Measurements from ENCODE around the gene DCLK1.

DCLK1 gene

DNA sequence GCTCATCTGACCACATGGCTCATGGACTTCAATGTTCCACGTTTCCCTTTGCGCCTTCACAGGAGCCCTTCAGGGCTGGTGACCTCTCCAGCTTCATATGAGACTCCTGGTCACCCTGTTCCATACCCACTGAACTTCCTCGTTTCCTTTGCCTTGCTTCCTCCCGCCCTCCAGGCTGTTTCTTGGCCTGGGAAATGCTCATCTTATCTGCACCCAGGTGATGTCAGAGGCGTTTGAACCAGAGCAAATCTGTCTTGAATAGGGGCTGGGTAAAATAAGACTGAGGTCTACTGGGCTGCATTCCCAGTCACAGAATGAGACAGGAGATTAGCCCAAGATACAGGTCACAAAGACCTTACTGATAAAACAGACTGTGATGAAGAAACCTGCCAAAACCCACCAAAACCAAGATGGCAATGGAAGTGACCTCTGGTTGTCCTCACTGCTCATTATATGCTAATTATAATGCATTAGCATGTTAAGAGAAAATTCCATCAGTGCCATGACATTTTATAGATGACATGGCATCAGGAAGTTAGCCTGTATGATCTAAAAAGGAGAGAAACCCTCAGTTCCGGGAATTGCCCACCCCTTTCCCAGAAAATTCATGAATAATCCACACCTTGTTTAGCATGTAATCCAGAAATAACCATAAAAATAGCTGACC, 102.7 kb downstream of the DCLK1 start:
- no peaks in the 10 kb centered on the region for H3K36me3 ChIP-seq (ENCODE audit: insufficient read depth)
- H3K4me2 ChIP-seq, result no peak overlapping the region
- no peaks in the 10 kb centered on the region for H4K20me1 ChIP-seq (ENCODE audit: insufficient read depth)
- H3K27me3 ChIP-seq (ENCODE audit: insufficient read depth, low read depth), result no peaks in the 10 kb centered on the region
- no peak overlapping the region for H3K27ac ChIP-seq
- no peaks in the 10 kb centered on the region for H3K79me2 ChIP-seq (ENCODE audit: insufficient read depth, low read depth)
- no peaks in the 10 kb centered on the region for H3K4me1 ChIP-seq (ENCODE audit: low read depth, poor library complexity, severe bottlenecking)
- no peak overlapping the region for H2AFZ ChIP-seq (ENCODE audit: low read depth)
- no peak overlapping the region for H3K4me3 ChIP-seq (IDR thresholded peaks at IDR 0.05; ENCODE audit: insufficient read depth, low read depth, low read length)
- no peak overlapping the region for H3K9ac ChIP-seq
- TF ChIP-seq, protein P1, sequence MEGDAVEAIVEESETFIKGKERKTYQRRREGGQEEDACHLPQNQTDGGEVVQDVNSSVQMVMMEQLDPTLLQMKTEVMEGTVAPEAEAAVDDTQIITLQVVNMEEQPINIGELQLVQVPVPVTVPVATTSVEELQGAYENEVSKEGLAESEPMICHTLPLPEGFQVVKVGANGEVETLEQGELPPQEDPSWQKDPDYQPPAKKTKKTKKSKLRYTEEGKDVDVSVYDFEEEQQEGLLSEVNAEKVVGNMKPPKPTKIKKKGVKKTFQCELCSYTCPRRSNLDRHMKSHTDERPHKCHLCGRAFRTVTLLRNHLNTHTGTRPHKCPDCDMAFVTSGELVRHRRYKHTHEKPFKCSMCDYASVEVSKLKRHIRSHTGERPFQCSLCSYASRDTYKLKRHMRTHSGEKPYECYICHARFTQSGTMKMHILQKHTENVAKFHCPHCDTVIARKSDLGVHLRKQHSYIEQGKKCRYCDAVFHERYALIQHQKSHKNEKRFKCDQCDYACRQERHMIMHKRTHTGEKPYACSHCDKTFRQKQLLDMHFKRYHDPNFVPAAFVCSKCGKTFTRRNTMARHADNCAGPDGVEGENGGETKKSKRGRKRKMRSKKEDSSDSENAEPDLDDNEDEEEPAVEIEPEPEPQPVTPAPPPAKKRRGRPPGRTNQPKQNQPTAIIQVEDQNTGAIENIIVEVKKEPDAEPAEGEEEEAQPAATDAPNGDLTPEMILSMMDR (conservative IDR thresholded peaks at IDR 0.05; ENCODE audit: low read depth, low read length), result no peak

DNA sequence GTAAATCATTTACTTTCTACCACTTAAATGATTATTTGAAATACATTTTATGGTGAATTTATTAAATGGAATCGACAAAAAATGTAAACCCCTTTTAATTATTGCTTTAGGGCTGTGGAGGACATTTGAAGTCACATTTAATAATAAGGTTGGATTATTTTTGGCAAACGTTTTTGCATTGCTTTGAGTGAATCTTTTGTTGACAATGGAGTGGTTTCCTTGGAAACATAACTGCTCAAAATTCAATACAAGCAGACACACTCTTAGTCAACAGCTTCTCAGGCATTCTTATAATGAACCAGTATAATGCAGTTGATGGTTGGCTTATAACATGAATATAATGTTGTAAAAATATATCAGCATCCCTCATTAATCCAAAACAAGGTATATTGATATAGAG, 104.7 kb downstream of the DCLK1 start:
- H3K27ac ChIP-seq, result no peak overlapping the region
- no peaks in the 10 kb centered on the region for H3K79me2 ChIP-seq (ENCODE audit: insufficient read depth, low read depth)
- no peaks in the 10 kb centered on the region for H3K4me1 ChIP-seq (ENCODE audit: low read depth, poor library complexity, severe bottlenecking)
- no peaks in the 10 kb centered on the region for H3K36me3 ChIP-seq (ENCODE audit: insufficient read depth)
- H3K27me3 ChIP-seq (ENCODE audit: insufficient read depth, low read depth), result no peaks in the 10 kb centered on the region
- H2AFZ ChIP-seq (ENCODE audit: low read depth), result no peak overlapping the region
- no peak overlapping the region for H3K4me3 ChIP-seq (IDR thresholded peaks at IDR 0.05; ENCODE audit: insufficient read depth, low read depth, low read length)
- H3K4me2 ChIP-seq, result no peak overlapping the region
- TF ChIP-seq, protein P1 (conservative IDR thresholded peaks at IDR 0.05; ENCODE audit: low read depth, low read length), result no peak
- no peak overlapping the region for H3K9ac ChIP-seq
- H4K20me1 ChIP-seq (ENCODE audit: insufficient read depth), result no peaks in the 10 kb centered on the region

DNA sequence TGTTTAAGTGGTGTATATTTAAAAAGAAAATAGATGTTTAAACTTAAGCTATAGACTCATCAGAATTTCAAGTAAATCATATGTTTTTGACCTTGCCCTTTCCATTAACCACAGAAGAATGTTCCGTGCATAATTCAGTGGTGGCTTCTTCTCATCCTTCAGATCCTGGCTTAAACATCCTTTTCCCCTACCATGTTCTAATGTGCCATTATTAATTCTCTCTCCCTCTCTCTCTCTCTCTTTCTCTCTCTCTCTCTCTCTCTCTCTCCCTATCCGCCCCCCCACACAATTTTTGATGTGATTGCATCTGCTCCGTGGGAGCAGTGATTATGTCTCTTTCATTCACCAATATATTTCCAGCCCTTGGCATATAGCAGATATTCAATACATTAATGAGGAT, 116.4 kb downstream of the DCLK1 start:
- H2AFZ ChIP-seq (ENCODE audit: low read depth), result no peak overlapping the region
- no peak overlapping the region for H3K4me3 ChIP-seq (IDR thresholded peaks at IDR 0.05; ENCODE audit: insufficient read depth, low read depth, low read length)
- no peaks in the 10 kb centered on the region for H3K36me3 ChIP-seq (ENCODE audit: insufficient read depth)
- H3K79me2 ChIP-seq (ENCODE audit: insufficient read depth, low read depth), result no peaks in the 10 kb centered on the region
- no peaks in the 10 kb centered on the region for H4K20me1 ChIP-seq (ENCODE audit: insufficient read depth)
- no peak overlapping the region for H3K27ac ChIP-seq
- H3K27me3 ChIP-seq (ENCODE audit: insufficient read depth, low read depth), result no peaks in the 10 kb centered on the region
- no peak overlapping the region for H3K4me2 ChIP-seq
- H3K9ac ChIP-seq, result no peak overlapping the region
- TF ChIP-seq, protein P1 (conservative IDR thresholded peaks at IDR 0.05; ENCODE audit: low read depth, low read length), result no peak
- H3K4me1 ChIP-seq (ENCODE audit: low read depth, poor library complexity, severe bottlenecking), result no peaks in the 10 kb centered on the region

DNA sequence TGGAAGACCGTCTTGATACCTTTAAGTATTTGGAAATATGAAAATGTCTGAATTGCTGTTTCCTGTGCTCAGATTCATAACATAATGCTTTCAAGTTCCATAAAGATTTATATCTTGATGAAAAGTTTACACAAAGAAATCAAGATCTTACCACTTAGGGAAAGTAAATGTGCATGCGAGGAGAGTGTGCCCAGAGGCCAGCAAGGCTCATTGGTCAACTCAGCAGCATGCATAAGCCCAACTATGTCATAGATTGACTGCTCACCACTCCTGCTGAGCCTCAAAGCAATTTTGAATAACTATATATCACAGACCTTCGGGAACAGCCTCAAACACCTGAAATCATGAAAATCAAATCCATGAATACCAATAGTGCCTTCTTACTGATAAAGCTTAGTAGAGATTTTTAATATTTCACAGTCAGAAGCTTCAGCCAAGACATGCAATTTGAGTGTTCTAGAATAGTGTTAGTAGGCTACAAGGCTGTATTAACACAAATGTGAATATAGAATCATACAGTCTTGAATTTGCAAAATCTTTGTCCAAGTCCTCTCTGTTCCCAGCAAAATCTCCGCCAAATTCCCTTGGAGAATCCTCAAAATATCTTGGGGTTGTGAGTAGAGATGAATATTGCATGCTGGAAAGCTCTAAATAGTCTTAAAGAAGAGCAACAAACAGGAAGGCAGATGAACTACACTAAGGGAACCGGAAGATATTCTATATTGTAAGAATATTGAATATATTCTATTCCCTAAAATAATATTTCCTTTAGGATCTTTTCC, 124.1 kb downstream of the DCLK1 start:
- Histone ChIP-seq H3K9ac (no peak overlapping the region), H3K4me3 (IDR thresholded peaks at IDR 0.05; ENCODE audit: insufficient read depth, low read depth, low read length) (no peak overlapping the region), H3K27ac (no peak overlapping the region), H2AFZ (ENCODE audit: low read depth) (no peak overlapping the region), H3K36me3 (ENCODE audit: insufficient read depth) (no peaks in the 10 kb centered on the region), H3K4me1 (ENCODE audit: low read depth, poor library complexity, severe bottlenecking) (no peaks in the 10 kb centered on the region), H4K20me1 (ENCODE audit: insufficient read depth) (no peaks in the 10 kb centered on the region), H3K27me3 (ENCODE audit: insufficient read depth, low read depth) (no peaks in the 10 kb centered on the region), H3K79me2 (ENCODE audit: insufficient read depth, low read depth) (no peaks in the 10 kb centered on the region), H3K4me2 (no peak overlapping the region)
- TF ChIP-seq, protein P1 (conservative IDR thresholded peaks at IDR 0.05; ENCODE audit: low read depth, low read length), result no peak
